ENCODE measurements around the gene SPRY1. TPM values are rescaled to one million over a fixed set of nuclear protein-coding genes. Genes with fewer than 3 reads are reported as not detected.

SPRY1 gene
- total RNA-seq, 1 donor from 2014 or later: 15.0 TPM

- DNase-seq (ENCODE audit: low spot score) (no peak), ATAC-seq (no peak)
Observed at GRCh38 chr4:123378794-123379193, 17.8 kb upstream of the SPRY1 start.

GRCh38 chr4:123379392-123379791, 17.2 kb upstream of the SPRY1 start:
- ATAC-seq (no peak), DNase-seq (ENCODE audit: low spot score) (no peak)

GRCh38 chr4:123380728-123381716, 15.6 kb upstream of the SPRY1 start:
- ATAC-seq: no peak
- no peak for DNase-seq (ENCODE audit: low spot score)

- DNase-seq (ENCODE audit: low spot score) (no peak), ATAC-seq (no peak)
Observed at GRCh38 chr4:123381996-123382395, 14.6 kb upstream of the SPRY1 start.

- DNase-seq (ENCODE audit: low spot score) (no peak), ATAC-seq (no peak)
Observed at GRCh38 chr4:123383566-123383965, 13.0 kb upstream of the SPRY1 start.

- ATAC-seq: no peak
- no peak for DNase-seq (ENCODE audit: low spot score)
Observed at GRCh38 chr4:123386609-123387008, 10.0 kb upstream of the SPRY1 start.

- DNase-seq (ENCODE audit: low spot score) (no peak), ATAC-seq (peak; percentile 58)
Observed at GRCh38 chr4:123390846-123391456, 5.6 kb upstream of the SPRY1 start.

- DNase-seq (ENCODE audit: low spot score) (no peak), ATAC-seq (no peak)
Observed at GRCh38 chr4:123393721-123394120, 2.9 kb upstream of the SPRY1 start.

GRCh38 chr4:123397144-123398065, 810 bp downstream of the SPRY1 start:
- peak; percentile 66 for DNase-seq (ENCODE audit: low spot score)
- ATAC-seq: peak; percentile 42

GRCh38 chr4:123398066-123398852, 1.7 kb downstream of the SPRY1 start:
- DNase-seq (ENCODE audit: low spot score) (peak; percentile 81), ATAC-seq (peak; percentile 79)

GRCh38 chr4:123398853-123399626, 2.4 kb downstream of the SPRY1 start:
- ATAC-seq: peak; percentile 27
- peak; percentile 53 for DNase-seq (ENCODE audit: low spot score)

- ATAC-seq: no peak
- DNase-seq (ENCODE audit: low spot score): no peak
Observed at GRCh38 chr4:123399627-123400358, 3.2 kb downstream of the SPRY1 start.

- ATAC-seq (no peak), DNase-seq (ENCODE audit: low spot score) (no peak)
Observed at GRCh38 chr4:123401271-123402120, 4.9 kb downstream of the SPRY1 start.

- DNase-seq (ENCODE audit: low spot score) (no peak), ATAC-seq (no peak)
Observed at GRCh38 chr4:123402121-123402465, 5.5 kb downstream of the SPRY1 start.

GRCh38 chr4:123403080-123403604, 6.5 kb downstream of the SPRY1 start:
- ATAC-seq (no peak), DNase-seq (ENCODE audit: low spot score) (no peak)

- DNase-seq (ENCODE audit: low spot score) (no peak), ATAC-seq (no peak)
Observed at GRCh38 chr4:123404533-123404932, 7.9 kb downstream of the SPRY1 start.

GRCh38 chr4:123405267-123405865, 8.8 kb downstream of the SPRY1 start:
- ATAC-seq: peak; percentile 32

More at GRCh38 chr4:123405267-123405865, 8.8 kb downstream of the SPRY1 start:
- DNase-seq (ENCODE audit: low spot score): no peak

Measured in left lobe of liver (tissue), 2 donors.